Ectodermal cell (in vitro differentiated cells): ENCODE measurements around the gene ZNF302. TPM values are rescaled to one million over a fixed set of nuclear protein-coding genes. Genes with fewer than 3 reads are reported as not detected.

ENCODE experiments used
- H3K27ac ChIP-seq: 2 replicates; pipeline ENCODE4 v1.7.0; 2013; ENCODE audit warnings: mild to moderate bottlenecking, low read depth, low read length; ENCODE audit not compliant: insufficient read depth, poor library complexity, severe bottlenecking
- H3K27me3 ChIP-seq: 2 replicates; pipeline ENCODE4 v1.7.0; 2013; ENCODE audit warnings: mild to moderate bottlenecking, low read length; ENCODE audit not compliant: insufficient read depth, control insufficient read depth, poor library complexity, severe bottlenecking
- H3K36me3 ChIP-seq: one replicate; pipeline ENCODE4 v1.7.0; 2013; ENCODE audit warnings: low read length; ENCODE audit not compliant: control insufficient read depth, insufficient read depth
- H3K4me1 ChIP-seq: one replicate; pipeline ENCODE4 v1.7.0; 2013; ENCODE audit warnings: low read length; ENCODE audit not compliant: control insufficient read depth, insufficient read depth
- H3K4me3 ChIP-seq: 2 replicates; pipeline ENCODE4 v1.7.0; 2013; ENCODE audit warnings: low read depth, low read length, control low read depth; ENCODE audit not compliant: insufficient read depth
- H3K9me3 ChIP-seq: 2 replicates; pipeline ENCODE4 v1.7.0; 2013; ENCODE audit warnings: mild to moderate bottlenecking, low read length, moderate library complexity; ENCODE audit not compliant: control insufficient read depth
- WGBS, 2 experiments: methylation state at CpG; one replicate each; pipeline ENCODE4 v1.1.7; 2013; ENCODE audit warnings: missing lambda C conversion rate in 2 of 2; 5-methylcytosine and 5-hydroxymethylcytosine counted together
- polyA plus RNA-seq, 4 experiments: library from polyadenylated mRNA; stranded (reverse); fragments of 50-300 nt; gene quantifications; one replicate each; pipeline ENCODE4 v1.2.3, GENCODE V29; 2013

ZNF302 gene
- 39.6 TPM for polyA plus RNA-seq (2013, experiment 1 of 4)
- 42.4 TPM for polyA plus RNA-seq (2013, experiment 2 of 4)
- 33.0 TPM for polyA plus RNA-seq (2013, experiment 3 of 4)
- polyA plus RNA-seq (2013, experiment 4 of 4) = 40.2 TPM

DNA sequence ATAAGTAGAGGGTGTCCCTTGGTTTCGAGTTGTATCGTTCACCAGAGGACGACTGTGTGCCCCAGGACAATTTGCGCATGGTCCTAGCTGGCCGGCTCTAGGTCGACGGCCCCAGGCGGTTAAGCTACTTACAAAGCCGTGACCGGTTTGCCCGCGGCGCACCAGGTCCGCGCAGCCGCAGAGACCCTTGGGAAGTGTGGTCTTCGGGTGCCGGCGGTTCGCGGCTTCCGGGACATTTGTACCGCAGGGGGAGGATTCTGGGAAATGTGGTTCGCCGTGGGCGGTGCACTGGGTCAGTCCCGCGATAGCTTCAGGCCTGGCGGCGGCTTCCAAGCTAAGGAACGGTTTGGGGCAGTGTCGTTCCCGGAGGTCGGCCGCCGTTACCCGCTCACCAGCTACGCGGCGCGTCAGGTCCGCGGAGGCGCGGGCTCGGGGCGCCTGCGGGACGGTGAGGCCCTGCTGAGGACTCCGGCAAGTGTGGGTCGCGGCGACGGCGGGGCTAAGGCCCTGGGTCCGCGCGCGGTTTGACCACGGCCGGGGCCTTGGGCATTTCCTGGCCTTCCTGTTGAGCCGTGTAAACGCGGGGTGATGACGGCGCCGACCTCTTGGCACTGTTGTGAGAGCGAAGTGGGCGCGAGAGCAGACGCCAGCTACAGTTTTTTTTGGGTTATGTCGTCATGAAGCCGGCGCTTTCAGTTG lies at the start of gene ZNF302:
Gene ZNF302, plus strand, starts transcription at position 293 of the 699 bp plus-strand sequence. CDS start 1,127 bp downstream, outside the sequence.
- Histone ChIP-seq H3K4me1 (no peaks in the 10 kb centered on the region), H3K27me3 (peaks cover 29% of the 10 kb centered on the region), H3K36me3 (peaks cover 11% of the 10 kb centered on the region), H3K9me3 (no peaks in the 10 kb centered on the region), H3K4me3 (peak within 1 kb of the TSS; percentile 64), H3K27ac (peak within 1 kb of the TSS; percentile 79)
- 0 to 1% methylated on average over 74 of the region's 74 CpGs for WGBS, 2 experiments

DNA sequence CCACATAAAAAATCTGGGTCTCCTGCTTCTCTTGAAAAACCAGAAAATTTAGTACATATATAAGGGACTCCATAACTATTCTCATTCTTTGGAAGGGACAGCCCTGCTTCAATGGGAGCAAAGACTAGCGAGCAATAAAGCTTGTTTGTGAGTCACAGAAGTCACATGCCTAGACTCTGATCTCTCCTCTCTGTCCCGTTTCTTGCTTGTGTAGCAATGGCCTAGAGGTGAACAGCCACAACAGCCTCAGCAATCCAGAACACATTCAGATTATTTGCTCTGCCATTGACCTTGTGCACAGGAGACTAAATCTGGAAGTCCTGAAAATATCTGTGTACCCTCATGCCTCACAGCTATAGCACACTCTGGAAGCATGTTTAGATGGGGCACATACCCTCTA lies 43.7 kb upstream of the ZNF302 start:
- no peaks in the 10 kb centered on the region for H3K36me3 ChIP-seq
- no peak overlapping the region for H3K27ac ChIP-seq
- H3K27me3 ChIP-seq = no peaks in the 10 kb centered on the region
- no peaks in the 10 kb centered on the region for H3K4me1 ChIP-seq
- H3K4me3 ChIP-seq = no peak overlapping the region
- 80 to 83% methylated on average over 2 of the region's 2 CpGs for WGBS, 2 experiments
- H3K9me3 ChIP-seq = no peaks in the 10 kb centered on the region

DNA sequence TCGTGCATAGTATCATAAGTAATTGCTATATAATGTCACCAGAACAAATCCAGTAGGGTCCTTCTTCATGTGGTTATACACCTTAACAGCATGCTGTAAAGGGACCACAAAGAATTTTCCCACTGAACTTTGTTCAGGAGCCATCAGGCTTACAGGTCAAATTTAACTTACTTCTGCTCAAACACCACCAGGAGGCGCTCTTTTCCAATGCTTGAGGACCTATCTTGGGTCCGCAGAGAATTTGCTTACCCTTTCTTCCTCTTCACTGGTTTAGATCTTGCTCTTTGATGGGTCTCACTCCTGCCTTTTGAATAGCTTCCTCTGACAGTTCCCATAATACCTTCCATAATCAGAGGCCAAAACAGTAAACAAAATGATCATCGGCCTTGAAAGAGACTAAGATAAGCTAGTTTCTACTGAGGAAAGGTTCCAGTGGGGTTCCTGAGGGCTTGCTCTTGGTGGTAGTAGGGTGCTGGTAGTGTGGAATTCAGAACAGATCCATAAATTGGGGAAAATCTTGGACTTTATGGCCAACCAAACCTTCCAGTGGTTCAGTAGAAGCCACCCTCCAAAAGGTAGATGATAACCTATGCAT lies 37.9 kb upstream of the ZNF302 start:
- Histone ChIP-seq H3K36me3 (no peaks in the 10 kb centered on the region), H3K4me3 (no peak overlapping the region), H3K27me3 (no peaks in the 10 kb centered on the region), H3K27ac (no peak overlapping the region), H3K4me1 (no peaks in the 10 kb centered on the region), H3K9me3 (no peaks in the 10 kb centered on the region)
- 22 to 26% methylated on average over 4 of the region's 4 CpGs for WGBS, 2 experiments

DNA sequence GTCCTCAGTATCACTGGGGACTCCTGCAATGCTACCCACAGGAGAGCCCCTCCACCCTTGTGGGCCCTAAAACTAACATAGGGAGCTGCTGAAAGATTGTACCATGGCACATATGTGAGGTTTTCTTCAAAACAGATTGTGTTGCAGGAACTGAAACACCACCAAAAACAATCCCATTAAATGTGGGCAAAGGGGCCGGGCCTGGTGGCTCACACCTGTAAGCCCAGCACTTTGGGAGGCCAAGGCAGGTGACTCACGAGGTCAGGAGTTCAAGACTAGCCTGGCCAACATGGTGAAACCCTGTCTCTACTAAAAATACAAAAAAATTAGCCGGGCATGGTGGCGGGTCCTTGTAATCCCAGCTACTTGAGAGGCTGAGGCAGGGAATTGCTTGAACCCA lies 35.2 kb upstream of the ZNF302 start:
- Histone ChIP-seq H3K27me3 (no peaks in the 10 kb centered on the region), H3K27ac (no peak overlapping the region), H3K4me1 (no peaks in the 10 kb centered on the region), H3K36me3 (no peaks in the 10 kb centered on the region), H3K9me3 (no peaks in the 10 kb centered on the region), H3K4me3 (no peak overlapping the region)
- WGBS, 2 experiments = 81 to 83% methylated on average over 4 of the region's 4 CpGs

DNA sequence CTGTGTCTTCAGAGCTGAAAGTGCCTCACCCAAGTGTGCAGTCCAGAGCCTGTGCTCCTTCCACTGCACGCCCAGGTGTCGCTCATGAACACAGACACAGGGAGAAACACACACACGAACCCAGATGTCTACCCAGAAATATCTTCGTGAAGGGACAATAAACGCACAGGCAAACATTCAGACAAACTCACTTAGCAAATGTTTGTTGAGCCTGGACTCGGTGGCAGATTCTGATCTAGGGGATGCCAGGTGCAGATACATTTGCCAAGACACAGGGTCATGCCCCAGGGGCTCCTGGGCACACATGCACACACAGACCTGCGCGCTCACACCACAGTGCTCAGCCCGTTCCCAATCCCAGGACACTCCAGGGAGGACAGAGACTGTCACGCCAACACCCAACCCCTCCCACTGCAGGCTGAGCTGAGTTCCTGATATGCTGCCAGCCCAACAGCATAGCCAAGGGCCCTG lies 32.5 kb upstream of the ZNF302 start:
- no peaks in the 10 kb centered on the region for H3K27me3 ChIP-seq
- WGBS, 2 experiments = 83 to 87% methylated on average over 10 of the region's 10 CpGs
- H3K4me3 ChIP-seq = no peak overlapping the region
- H3K4me1 ChIP-seq = no peaks in the 10 kb centered on the region
- H3K27ac ChIP-seq = no peak overlapping the region
- H3K9me3 ChIP-seq = no peaks in the 10 kb centered on the region
- no peaks in the 10 kb centered on the region for H3K36me3 ChIP-seq

DNA sequence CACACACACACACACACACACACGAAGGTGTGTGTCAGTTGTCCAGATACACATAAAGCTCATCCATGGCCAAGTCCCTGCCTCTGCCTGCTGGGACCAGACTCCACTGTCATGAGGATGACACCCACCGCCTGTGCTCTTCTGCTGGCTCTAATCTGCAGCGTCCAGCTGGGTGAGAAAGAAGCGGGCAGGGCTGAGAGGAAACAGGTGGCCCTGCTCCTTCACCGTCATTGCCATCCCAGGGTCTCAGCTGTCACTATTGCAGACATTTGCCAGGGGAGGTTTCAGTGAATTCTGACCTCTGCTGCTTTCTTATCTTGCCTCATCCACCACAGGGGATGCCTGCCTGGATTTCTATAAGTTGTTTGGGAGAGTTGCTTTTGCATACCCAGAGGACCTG lies 31.9 kb upstream of the ZNF302 start:
- Histone ChIP-seq H3K4me3 (no peak overlapping the region), H3K27me3 (no peaks in the 10 kb centered on the region), H3K27ac (no peak overlapping the region), H3K9me3 (no peaks in the 10 kb centered on the region), H3K36me3 (no peaks in the 10 kb centered on the region), H3K4me1 (no peaks in the 10 kb centered on the region)
- WGBS, 2 experiments = 72 to 76% methylated on average over 5 of the region's 5 CpGs

DNA sequence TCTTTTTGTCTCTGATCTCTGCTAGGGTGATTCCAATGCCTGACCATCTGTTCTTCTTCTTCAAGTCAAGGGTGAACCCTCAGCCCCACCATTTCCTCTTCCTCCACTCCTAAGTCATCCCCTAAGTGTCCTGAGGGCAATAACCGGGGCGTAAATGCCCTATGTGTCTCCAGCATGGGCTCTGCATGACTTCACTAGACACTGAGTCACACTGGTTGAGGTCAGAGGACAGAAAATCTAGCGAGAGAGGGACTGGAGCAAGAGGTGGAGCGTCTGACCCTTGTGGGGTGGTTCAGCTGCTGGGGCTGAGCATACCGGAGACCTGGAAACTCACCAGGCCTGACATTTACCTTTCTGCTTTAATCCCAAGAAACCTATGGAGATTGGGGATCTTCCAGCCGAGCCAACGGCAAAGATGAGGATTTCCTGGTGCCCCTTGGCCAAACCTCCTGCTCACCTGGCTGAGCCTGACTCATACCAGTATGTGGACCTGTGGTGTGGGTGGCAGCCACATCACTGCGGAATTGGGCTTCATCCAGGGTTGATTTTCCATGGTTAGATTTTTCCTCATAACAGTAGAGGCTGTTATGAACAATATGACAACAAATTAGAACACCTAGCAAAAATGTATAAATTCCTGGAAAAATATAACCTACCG lies 27.5 kb upstream of the ZNF302 start:
- 81 to 82% methylated on average over 9 of the region's 9 CpGs for WGBS, 2 experiments
- Histone ChIP-seq H3K36me3 (no peaks in the 10 kb centered on the region), H3K27me3 (no peaks in the 10 kb centered on the region), H3K4me1 (no peaks in the 10 kb centered on the region), H3K27ac (no peak overlapping the region), H3K9me3 (no peaks in the 10 kb centered on the region), H3K4me3 (no peak overlapping the region)

DNA sequence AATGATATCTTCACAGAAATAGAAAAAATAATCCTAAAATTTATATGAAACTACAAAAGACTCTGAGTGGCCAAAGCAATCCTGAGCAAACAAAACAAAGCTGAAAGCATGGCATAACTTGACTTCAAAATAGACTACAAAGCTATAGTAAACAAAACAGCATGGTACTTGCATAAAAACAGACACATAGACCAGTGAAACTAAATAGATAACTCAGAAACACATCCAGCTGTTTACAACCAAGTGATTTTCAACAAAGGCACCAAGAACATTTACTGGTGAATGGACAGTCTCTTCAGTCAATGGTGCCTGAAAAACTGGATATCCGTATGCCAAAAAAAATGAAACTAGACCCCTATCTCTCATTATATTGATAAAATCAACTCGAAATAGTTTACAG lies 25.7 kb upstream of the ZNF302 start:
- 59 to 71% methylated on average over 2 of the region's 2 CpGs for WGBS, 2 experiments
- no peaks in the 10 kb centered on the region for H3K4me1 ChIP-seq
- H3K36me3 ChIP-seq = no peaks in the 10 kb centered on the region
- no peak overlapping the region for H3K4me3 ChIP-seq
- no peaks in the 10 kb centered on the region for H3K9me3 ChIP-seq
- no peak overlapping the region for H3K27ac ChIP-seq
- H3K27me3 ChIP-seq = no peaks in the 10 kb centered on the region

DNA sequence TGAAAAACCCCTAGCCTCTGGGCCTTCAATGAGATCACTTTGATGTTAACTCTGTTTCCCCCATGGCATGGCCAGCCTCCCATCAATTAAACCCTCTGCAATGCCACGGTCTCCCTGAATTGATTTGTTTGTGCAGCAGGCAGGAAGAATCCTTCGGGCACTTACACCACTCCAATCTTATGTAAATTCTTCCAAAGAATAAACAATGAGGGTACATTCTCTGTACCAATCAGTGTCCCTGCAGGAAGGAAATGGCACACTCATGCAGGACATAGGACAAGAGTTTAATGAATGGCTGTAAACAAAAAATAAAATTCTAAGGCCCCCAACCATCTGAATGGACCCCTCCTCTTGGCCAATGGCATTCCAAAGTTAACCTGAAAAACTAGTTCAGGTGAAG lies 22.7 kb upstream of the ZNF302 start:
- H3K27ac ChIP-seq = no peak overlapping the region
- no peaks in the 10 kb centered on the region for H3K36me3 ChIP-seq
- no peaks in the 10 kb centered on the region for H3K9me3 ChIP-seq
- H3K4me3 ChIP-seq = no peak overlapping the region
- WGBS, 2 experiments = 67 to 72% methylated on average over 2 of the region's 2 CpGs
- H3K4me1 ChIP-seq = no peaks in the 10 kb centered on the region
- no peaks in the 10 kb centered on the region for H3K27me3 ChIP-seq

DNA sequence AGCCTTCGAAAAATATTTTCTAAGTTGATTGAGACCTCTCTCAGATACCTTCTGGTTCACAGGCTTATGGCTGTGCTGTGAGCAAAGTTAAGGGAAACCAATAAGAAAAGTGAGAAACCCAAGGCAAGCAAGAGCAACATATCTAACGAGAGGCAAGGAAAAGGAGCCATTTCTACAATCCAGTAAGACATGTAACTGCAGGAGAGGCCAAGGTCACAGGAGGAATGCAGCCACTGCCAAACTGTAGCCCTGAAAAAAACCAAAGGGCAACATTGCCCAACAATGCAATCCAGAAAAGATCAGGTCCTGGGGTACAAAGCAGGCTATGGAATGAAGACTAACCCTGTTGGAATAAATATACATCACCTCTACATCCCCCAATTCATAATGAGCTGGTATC lies 21.8 kb upstream of the ZNF302 start:
- Histone ChIP-seq H3K4me3 (no peak overlapping the region), H3K27ac (no peak overlapping the region), H3K36me3 (no peaks in the 10 kb centered on the region), H3K9me3 (no peaks in the 10 kb centered on the region), H3K4me1 (no peaks in the 10 kb centered on the region), H3K27me3 (no peaks in the 10 kb centered on the region)
- WGBS, 2 experiments = 79 to 80% methylated on average over 2 of the region's 2 CpGs
